Left lung (tissue), 10 donors: ENCODE results near the gene CATSPER4. TPM values are rescaled to one million over a fixed set of nuclear protein-coding genes. Genes with fewer than 3 reads are reported as not detected.

Source experiments
- ATAC-seq: fragments of 200-7000 bp; cut with Tn5 transposase; one replicate; pipeline ENCODE4 v1.9.1; 2020; ENCODE audit warnings: moderate library complexity
- DNase-seq, 4 donors: peaks; one replicate each; pipeline ENCODE4 v3.0.0-alpha.2; 2013 to 2020
- H3K27ac ChIP-seq, 2 donors: fragments of 200-600 bp; sonication (generic) in 1 of 2; one replicate each; pipeline versions ENCODE4 v1.5.0 to v1.8.0; 2020 to 2021
- H3K27me3 ChIP-seq, 2 donors: fragments of 200-600 bp; sonication (generic) in 1 of 2; one replicate each; pipeline versions ENCODE4 v1.5.0 to v1.8.0; 2020 to 2021
- H3K36me3 ChIP-seq, 2 donors: fragments of 200-600 bp; sonication (generic) in 1 of 2; one replicate each; pipeline versions ENCODE4 v1.5.0 to v1.8.0; 2020 to 2021
- H3K4me1 ChIP-seq, 2 donors: fragments of 200-600 bp; one replicate each; pipeline ENCODE4 v1.8.0; 2021
- H3K4me3 ChIP-seq, 2 donors: fragments of 200-600 bp; sonication (generic) in 1 of 2; one replicate each; pipeline versions ENCODE4 v1.5.0 to v1.8.0; 2020 to 2021; ENCODE audit warnings: mild to moderate bottlenecking in 1 of 2
- H3K9me3 ChIP-seq, 2 donors: fragments of 200-600 bp; sonication (generic) in 1 of 2; one replicate each; pipeline versions ENCODE4 v1.5.0 to v1.8.0; 2020 to 2021
- intact Hi-C, 2 donors: fragments of 100-400 bp; cut with DNase I; formaldehyde crosslinking; loops; one replicate each; pipeline versions ENCODE4 v1.11.2 to v1.14.2; 2022
- polyA plus RNA-seq, 6 donors: library from polyadenylated mRNA; unstranded; fragments of 120-200 nt; gene quantifications; one replicate each; pipeline ENCODE4 v1.2.1, GENCODE V29; 2013; ENCODE audit not compliant: insufficient read length in 6 of 6
- total RNA-seq, 2 donors: library from RNA; stranded (reverse); fragmentation: NEBNext Ultra II Directional; extraction: Animal tissue kit (Norgen Biotek cat#: 25700); gene quantifications; one replicate each; pipeline ENCODE4 v1.2.1, GENCODE V29; 2021
- TF ChIP-seq, protein P1 (sequence below), 2 donors: fragments of 200-600 bp; sonication (generic) in 1 of 2; IDR thresholded peaks; one replicate each; pipeline versions ENCODE4 v1.5.0 to v1.8.0; 2021; ENCODE audit warnings: antibody characterized with exemption in 2 of 2
- donor health status: DM: no; HTN: yes; CAD: no.
- donor health status: DM: no; HTN: no; CAD: no.

Gene CATSPER4
- total and polyA plus RNA-seq, 8 donors, result 0.11 to 0.13 TPM; not detected in 6

DNA sequence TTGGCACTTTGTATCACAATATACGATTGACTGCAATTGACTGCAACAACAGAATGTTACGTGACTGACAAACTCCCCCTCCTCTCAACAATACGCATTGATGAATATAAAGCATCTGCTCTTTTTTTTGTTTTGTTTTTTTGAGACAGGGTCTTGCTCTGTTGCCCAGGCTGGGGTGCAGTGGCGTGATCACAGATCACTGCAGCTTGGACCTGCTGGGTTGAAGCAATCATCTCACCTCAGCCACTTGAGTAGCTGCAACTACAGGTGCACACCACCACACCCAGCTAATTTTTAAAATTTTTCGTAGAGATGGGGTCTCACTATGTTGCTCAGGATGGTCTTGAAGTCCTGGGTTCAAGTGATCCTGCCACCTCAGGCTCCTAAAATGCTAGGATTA is 22.3 kb downstream of the CATSPER4 start:
- H3K27me3 ChIP-seq, result no peaks in the 10 kb centered on the region
- no peak for ATAC-seq
- no peak overlapping the region for H3K4me3 ChIP-seq
- no peak for DNase-seq
- intact Hi-C loops, result no loop called here
- H3K27ac ChIP-seq, result no peak overlapping the region
- no peaks in the 10 kb centered on the region for H3K36me3 ChIP-seq
- H3K9me3 ChIP-seq, result no peaks in the 10 kb centered on the region
- no peaks in the 10 kb centered on the region for H3K4me1 ChIP-seq
- TF ChIP-seq, protein P1, sequence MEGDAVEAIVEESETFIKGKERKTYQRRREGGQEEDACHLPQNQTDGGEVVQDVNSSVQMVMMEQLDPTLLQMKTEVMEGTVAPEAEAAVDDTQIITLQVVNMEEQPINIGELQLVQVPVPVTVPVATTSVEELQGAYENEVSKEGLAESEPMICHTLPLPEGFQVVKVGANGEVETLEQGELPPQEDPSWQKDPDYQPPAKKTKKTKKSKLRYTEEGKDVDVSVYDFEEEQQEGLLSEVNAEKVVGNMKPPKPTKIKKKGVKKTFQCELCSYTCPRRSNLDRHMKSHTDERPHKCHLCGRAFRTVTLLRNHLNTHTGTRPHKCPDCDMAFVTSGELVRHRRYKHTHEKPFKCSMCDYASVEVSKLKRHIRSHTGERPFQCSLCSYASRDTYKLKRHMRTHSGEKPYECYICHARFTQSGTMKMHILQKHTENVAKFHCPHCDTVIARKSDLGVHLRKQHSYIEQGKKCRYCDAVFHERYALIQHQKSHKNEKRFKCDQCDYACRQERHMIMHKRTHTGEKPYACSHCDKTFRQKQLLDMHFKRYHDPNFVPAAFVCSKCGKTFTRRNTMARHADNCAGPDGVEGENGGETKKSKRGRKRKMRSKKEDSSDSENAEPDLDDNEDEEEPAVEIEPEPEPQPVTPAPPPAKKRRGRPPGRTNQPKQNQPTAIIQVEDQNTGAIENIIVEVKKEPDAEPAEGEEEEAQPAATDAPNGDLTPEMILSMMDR (IDR thresholded peaks at IDR 0.05), result no peak

DNA sequence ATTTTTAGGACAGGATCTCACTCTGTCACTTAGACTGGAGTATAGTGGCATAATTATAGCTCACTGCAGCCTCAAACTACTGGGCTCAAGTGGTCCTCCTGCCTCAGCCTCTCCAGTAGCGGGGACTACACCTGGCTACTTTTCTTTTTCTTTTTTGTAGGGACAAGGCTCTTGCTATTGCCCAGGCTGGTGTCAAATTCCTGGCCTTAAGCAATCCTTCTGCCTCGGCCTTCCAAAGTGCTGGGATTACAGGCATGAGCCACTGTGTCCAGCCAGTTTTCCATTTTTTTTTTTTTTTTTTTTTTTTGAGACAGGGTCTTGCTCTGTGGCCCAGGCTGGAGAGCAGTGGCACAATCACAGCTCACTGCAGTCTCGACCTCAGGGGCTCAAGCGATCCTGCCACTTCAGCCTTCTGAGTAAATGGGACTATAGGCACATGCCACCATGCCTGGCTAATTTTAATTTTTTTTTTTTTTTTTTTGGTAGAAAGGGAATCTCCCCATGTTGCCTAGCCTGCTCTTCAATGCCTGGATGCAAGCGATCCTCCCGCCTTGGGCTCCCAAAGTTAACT is 23.0 kb downstream of the CATSPER4 start:
- Histone ChIP-seq H3K27ac (no peak overlapping the region), H3K4me1 (no peaks in the 10 kb centered on the region), H3K9me3 (no peaks in the 10 kb centered on the region), H3K36me3 (no peaks in the 10 kb centered on the region), H3K27me3 (no peaks in the 10 kb centered on the region), H3K4me3 (no peak overlapping the region)
- DNase-seq, result no peak
- ATAC-seq, result no peak
- TF ChIP-seq, protein P1 (IDR thresholded peaks at IDR 0.05), result no peak
- intact Hi-C loops, result no loop called here

DNA sequence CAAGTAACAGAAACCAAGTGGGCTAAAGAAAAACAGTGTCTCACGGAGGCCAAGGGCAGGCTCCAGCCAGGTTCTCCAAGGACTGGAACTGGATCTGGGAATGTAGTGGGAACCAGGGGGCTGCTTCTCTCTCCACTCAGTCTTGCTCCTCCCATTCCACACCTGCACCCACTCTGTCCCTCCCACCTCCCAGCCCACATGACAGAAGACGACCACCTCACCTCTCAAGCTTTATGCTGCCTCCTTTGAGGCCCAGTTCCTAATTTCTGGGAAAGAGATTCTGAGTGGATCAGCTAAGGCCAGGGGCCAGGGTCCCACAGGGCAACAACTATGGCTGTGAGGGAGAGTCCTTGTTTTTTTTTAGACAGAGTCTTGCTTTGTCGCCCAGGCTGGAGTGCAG is 24.8 kb downstream of the CATSPER4 start:
- H3K27me3 ChIP-seq, result peaks cover 0 to 13% of the 10 kb centered on the region in 2 donors
- no peak for ATAC-seq

DNA sequence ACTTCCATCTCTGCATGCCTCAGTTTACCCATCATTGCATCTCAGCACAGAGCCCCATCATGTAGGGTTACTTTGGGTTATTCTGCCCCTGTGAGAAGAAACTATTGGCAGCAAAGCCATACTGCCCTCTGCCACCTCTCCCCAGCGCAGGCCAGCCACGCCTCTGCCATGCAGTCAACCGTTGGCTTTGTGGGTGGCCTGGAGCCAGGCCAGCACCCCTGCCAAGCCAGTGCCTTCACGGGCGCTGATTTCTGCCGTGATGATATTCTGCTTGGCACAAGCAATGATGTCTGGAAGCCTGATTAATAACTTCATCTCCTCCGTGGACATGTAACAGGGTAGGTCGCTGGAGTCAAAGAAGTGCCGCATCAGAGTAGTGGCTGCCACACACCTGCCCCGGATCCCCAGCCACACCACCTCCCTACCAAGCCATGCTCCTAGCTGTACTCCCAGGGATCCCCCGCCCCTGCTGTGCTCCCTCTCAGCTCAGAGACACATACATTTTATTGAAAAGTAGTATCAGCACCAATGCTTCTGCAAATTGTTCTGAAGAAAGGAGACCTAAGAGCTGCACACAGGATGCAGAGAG is 28.6 kb downstream of the CATSPER4 start:
- DNase-seq (no peak), ATAC-seq (no peak)
- TF ChIP-seq, protein P1 (IDR thresholded peaks at IDR 0.05), result no peak
- intact Hi-C loops, result no loop called here
- no peaks in the 10 kb centered on the region for H3K9me3 ChIP-seq
- peaks cover 0 to 24% of the 10 kb centered on the region in 2 donors for H3K27me3 ChIP-seq
- no peak overlapping the region for H3K27ac ChIP-seq
- no peaks in the 10 kb centered on the region for H3K36me3 ChIP-seq
- H3K4me1 ChIP-seq, result no peaks in the 10 kb centered on the region
- no peak overlapping the region for H3K4me3 ChIP-seq

More for the DNA sequence above, 24.8 kb downstream of the CATSPER4 start:
- H3K9me3 ChIP-seq, result no peaks in the 10 kb centered on the region
- no peaks in the 10 kb centered on the region for H3K36me3 ChIP-seq
- no peak overlapping the region for H3K27ac ChIP-seq
- H3K4me1 ChIP-seq, result no peaks in the 10 kb centered on the region
- H3K4me3 ChIP-seq, result no peak overlapping the region
- DNase-seq, result no peak
- TF ChIP-seq, protein P1 (IDR thresholded peaks at IDR 0.05), result no peak
- intact Hi-C loops, result no loop called here

DNA sequence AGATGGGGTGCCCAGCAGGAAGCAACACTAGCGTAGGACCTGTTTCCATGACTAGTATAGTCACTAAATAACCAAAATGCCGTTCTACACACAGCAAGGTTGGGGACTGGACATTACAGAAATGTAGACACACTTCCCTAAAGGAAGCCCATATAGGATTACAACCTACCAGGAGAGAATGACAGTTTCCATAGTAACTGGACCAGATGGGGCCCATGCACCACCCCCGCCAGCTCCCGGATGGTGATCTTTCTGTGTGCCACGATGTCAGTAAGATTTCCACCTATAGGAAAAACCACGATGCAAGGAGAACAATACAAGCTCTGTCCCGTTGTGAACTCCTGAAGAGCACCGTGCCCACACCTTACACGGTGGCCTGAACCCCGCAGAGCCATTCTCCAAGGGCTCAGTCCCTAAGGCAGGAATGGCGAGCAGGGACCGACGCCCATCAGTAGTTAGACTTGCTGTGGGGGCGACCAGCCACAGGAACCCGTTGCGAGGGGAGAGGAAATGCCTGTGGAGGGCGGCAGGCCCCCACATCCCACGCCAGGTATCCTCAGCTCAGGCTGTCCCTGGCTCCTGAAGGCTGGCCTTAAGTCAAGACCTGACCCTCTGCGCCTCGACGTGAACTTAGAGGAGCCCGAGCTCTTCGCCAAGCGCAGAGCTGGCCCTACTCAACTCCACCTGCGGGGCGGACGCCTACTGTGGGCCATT is 30.0 kb downstream of the CATSPER4 start:
- Histone ChIP-seq H3K27me3 (peaks cover 0 to 31% of the 10 kb centered on the region in 2 donors), H3K27ac (no peak overlapping the region), H3K4me3 (no peak overlapping the region), H3K9me3 (no peaks in the 10 kb centered on the region), H3K4me1 (peaks cover 0 to 6% of the 10 kb centered on the region in 2 donors), H3K36me3 (no peaks in the 10 kb centered on the region)
- TF ChIP-seq, protein P1 (IDR thresholded peaks at IDR 0.05), result no peak
- ATAC-seq (no peak), DNase-seq (no peak)
- intact Hi-C loops, result no loop called here
